SK-N-SH treated with all-trans-retinoic acid at 6 μM for 48 hours (cell line): ENCODE results near the gene BEX3.

Source experiments
- CREB5 ChIP-seq: fragments of 250-450 bp; sonication (Bioruptor Pico); IDR thresholded peaks from 2 replicates; pipeline ENCODE4 v1.5.1; 2020; ENCODE audit warnings: low read depth, mild to moderate bottlenecking, moderate library complexity
- OSR1 ChIP-seq: fragments of 250-450 bp; sonication (Bioruptor Pico); IDR thresholded peaks from 2 replicates; pipeline ENCODE4 v1.8.0; 2022; ENCODE audit warnings: moderate library complexity, mild to moderate bottlenecking, inconsistent platforms
- PATZ1 ChIP-seq: fragments of 250-450 bp; sonication (Bioruptor Pico); IDR thresholded peaks from 2 replicates; pipeline ENCODE4 v1.8.0; 2020; ENCODE audit warnings: mild to moderate bottlenecking, moderate library complexity, borderline replicate concordance
- RARB ChIP-seq: fragments of 250-450 bp; sonication (Bioruptor Pico); IDR thresholded peaks from 2 replicates; pipeline ENCODE4 v1.8.0; 2021; ENCODE audit warnings: mild to moderate bottlenecking, moderate library complexity
- ZFP30 ChIP-seq: fragments of 450-650 bp; formaldehyde crosslinking; IDR thresholded peaks from 2 replicates; pipeline ENCODE4 v1.5.0; 2022; ENCODE audit warnings: mild to moderate bottlenecking, moderate library complexity
- ZNF70 ChIP-seq: fragments of 450-650 bp; formaldehyde crosslinking; IDR thresholded peaks from 2 replicates; pipeline ENCODE4 v1.5.0; 2020; ENCODE audit warnings: mild to moderate bottlenecking, moderate library complexity

- TF ChIP-seq CREB5 (CRISPR knock-in tag) (no peak), OSR1 (CRISPR knock-in tag) (no peak), RARB (CRISPR knock-in tag) (no peak), ZNF70 (CRISPR knock-in tag) (no peak), ZFP30 (CRISPR knock-in tag) (no peak), PATZ1 (CRISPR knock-in tag) (no peak)
These were observed 21.4 kb downstream of the BEX3 start for GRCh38 chrX:103397707-103398106.
